Natural killer cell treated with Interleukin-12 subunit alpha and Interleukin-12 subunit beta and Interleukin-15 and Interleukin-18, amount 100 ng/mL, for 72 hours (primary cell): Measurements from ENCODE around the gene PALM. TPM values are rescaled to one million over a fixed set of nuclear protein-coding genes. Genes with fewer than 3 reads are reported as not detected.

Experiments
- ATAC-seq, 2 donors: fragments of 150-1000 bp; cut with Tn5 transposase in 1 of 2; sonication (Bioruptor Pico), chemical (Tn5 transposase) in 1 of 2; 2 replicates each; pipeline ENCODE4 v1.10.0; 2021
- DNase-seq: peaks from one replicate; pipeline ENCODE4 v3.0.0; 2022; ENCODE audit warnings: low spot score
- H3K27ac Mint-ChIP-seq, 2 donors: 1 replicate in 1 of 2; 2 replicates in 1 of 2; pipeline ENCODE4 v1.8.0; 2022; ENCODE audit warnings: mixed read lengths in 2 of 2, mild to moderate bottlenecking in 1 of 2, moderate library complexity in 1 of 2
- H3K27me3 Mint-ChIP-seq, 2 donors: 1 replicate in 1 of 2; 2 replicates in 1 of 2; pipeline ENCODE4 v1.8.0; 2022; ENCODE audit warnings: mixed read lengths in 2 of 2
- H3K36me3 Mint-ChIP-seq: one replicate; pipeline ENCODE4 v1.8.0; 2022; ENCODE audit warnings: mixed read lengths
- H3K4me1 Mint-ChIP-seq, 2 donors: 1 replicate in 1 of 2; 2 replicates in 1 of 2; pipeline ENCODE4 v1.8.0; 2022; ENCODE audit warnings: low read depth in 2 of 2, mixed read lengths in 2 of 2, mild to moderate bottlenecking in 1 of 2
- H3K4me3 Mint-ChIP-seq: one replicate; pipeline ENCODE4 v1.8.0; 2022; ENCODE audit warnings: mixed read lengths
- H3K9me3 Mint-ChIP-seq: 2 replicates; pipeline ENCODE4 v1.8.0; 2022; ENCODE audit warnings: mixed read lengths
- total RNA-seq, 2 donors: library from RNA; stranded (reverse); gene quantifications; one replicate each; pipeline ENCODE4 v1.2.3, GENCODE V29; 2022

The PALM gene
- total RNA-seq, 2 donors from 2014 or later, result not detected

- H3K4me1 Mint-ChIP-seq, result peaks cover 0 to 3% of the 10 kb centered on the region in 2 donors
- peaks cover 0 to 5% of the 10 kb centered on the region in 2 donors for H3K27me3 Mint-ChIP-seq
- DNase-seq (no peak), ATAC-seq (no peak)
- no peaks in the 10 kb centered on the region for H3K36me3 Mint-ChIP-seq
- no peak overlapping the region for H3K27ac Mint-ChIP-seq
- no peaks in the 10 kb centered on the region for H3K9me3 Mint-ChIP-seq
- no peak overlapping the region for H3K4me3 Mint-ChIP-seq
Measured at GRCh38 chr19:791007-791566, 82.4 kb downstream of the PALM start.

GRCh38 chr19:791567-792305, 83.0 kb downstream of the PALM start:
- Mint-ChIP-seq H3K27me3 (peaks cover 0 to 5% of the 10 kb centered on the region in 2 donors), H3K27ac (peak overlapping the region in 1 of 2 donors; percentile 31), H3K36me3 (no peaks in the 10 kb centered on the region), H3K4me3 (no peak overlapping the region), H3K4me1 (peaks cover 0 to 5% of the 10 kb centered on the region in 2 donors), H3K9me3 (no peaks in the 10 kb centered on the region)
- no peak for ATAC-seq
- DNase-seq, result no peak

DNA sequence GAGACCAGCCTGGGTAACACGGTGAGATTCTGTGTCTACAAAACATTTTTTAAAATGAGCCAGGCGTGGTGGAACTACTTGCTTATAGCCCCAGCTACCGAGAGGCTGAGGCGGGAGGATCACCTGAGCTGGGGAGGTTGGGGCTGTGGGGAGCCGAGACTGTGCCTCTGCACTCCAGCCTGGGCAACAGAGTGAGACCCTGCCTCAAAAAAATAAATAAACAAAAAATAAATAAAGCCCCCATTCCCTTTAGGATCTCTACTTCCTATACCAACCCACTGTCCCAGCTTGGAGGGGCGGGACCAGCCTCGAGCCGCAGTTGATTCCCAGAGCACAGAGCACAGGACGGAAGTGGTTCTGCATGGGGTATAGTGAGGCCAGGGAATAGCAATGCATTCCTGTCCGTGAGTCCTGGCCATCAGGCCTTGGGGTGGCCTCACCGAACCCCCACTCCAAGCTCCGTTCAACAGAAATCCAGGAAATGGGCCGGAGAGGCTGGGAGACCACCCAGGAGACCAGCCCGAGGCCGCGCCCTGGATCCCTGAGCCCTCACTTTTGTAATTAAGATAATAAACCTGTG, 83.7 kb downstream of the PALM start:
- Mint-ChIP-seq H3K27me3 (peaks cover 0 to 5% of the 10 kb centered on the region in 2 donors), H3K9me3 (no peaks in the 10 kb centered on the region), H3K4me3 (no peak overlapping the region), H3K4me1 (peaks cover 0 to 7% of the 10 kb centered on the region in 2 donors), H3K27ac (peak overlapping the region in 1 of 2 donors; percentile 31), H3K36me3 (no peaks in the 10 kb centered on the region)
- no peak for DNase-seq
- no peak for ATAC-seq

GRCh38 chr19:793806-794205, 85.1 kb downstream of the PALM start:
- H3K27ac Mint-ChIP-seq, result no peak overlapping the region
- DNase-seq, result no peak
- peaks cover 0 to 5% of the 10 kb centered on the region in 2 donors for H3K27me3 Mint-ChIP-seq
- ATAC-seq, result no peak
- H3K4me3 Mint-ChIP-seq, result peak overlapping the region; percentile 30
- H3K36me3 Mint-ChIP-seq, result no peaks in the 10 kb centered on the region
- peaks cover under 1 to 9% of the 10 kb centered on the region in 2 donors for H3K4me1 Mint-ChIP-seq
- no peaks in the 10 kb centered on the region for H3K9me3 Mint-ChIP-seq

DNA sequence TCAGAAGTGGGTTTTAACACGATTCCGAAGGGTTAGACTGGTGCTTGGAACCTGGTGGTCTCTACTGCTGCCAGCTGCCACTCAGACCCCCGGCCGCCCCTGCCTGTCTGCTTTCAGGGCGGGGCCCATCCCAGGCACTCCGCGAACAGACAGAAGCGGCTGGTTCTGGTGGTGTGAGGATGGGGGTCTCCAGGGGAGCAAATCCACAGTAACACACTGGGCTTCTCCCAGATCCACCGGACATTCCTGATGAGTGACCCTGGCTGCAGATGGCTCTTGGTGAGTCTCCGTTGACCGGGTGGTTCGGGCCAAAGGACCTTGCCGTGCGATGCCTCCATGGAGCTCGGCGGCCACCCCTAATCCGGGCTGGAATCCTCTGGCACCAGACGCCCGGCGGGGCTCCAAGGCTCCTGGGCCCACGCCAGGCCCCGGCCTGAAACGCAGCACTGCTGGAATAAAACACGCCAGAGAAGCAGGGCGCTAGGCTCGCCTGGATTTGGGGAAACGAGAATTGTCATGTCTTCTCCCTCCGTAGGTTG, 86.4 kb downstream of the PALM start:
- Mint-ChIP-seq H3K4me1 (peaks cover 14 to 18% of the 10 kb centered on the region in 2 donors), H3K4me3 (no peak overlapping the region), H3K9me3 (no peaks in the 10 kb centered on the region), H3K27me3 (no peaks in the 10 kb centered on the region), H3K36me3 (peaks cover 9% of the 10 kb centered on the region), H3K27ac (no peak overlapping the region)
- ATAC-seq (no peak), DNase-seq (no peak)

- ATAC-seq (no peak), DNase-seq (no peak)
- H3K4me1 Mint-ChIP-seq, result peaks cover 21 to 24% of the 10 kb centered on the region in 2 donors
- H3K9me3 Mint-ChIP-seq, result no peaks in the 10 kb centered on the region
- H3K4me3 Mint-ChIP-seq, result no peak overlapping the region
- H3K36me3 Mint-ChIP-seq, result peaks cover 14% of the 10 kb centered on the region
- peak overlapping the region in 1 of 2 donors; percentile 74 for H3K27ac Mint-ChIP-seq
- H3K27me3 Mint-ChIP-seq, result no peaks in the 10 kb centered on the region
Measured at GRCh38 chr19:795691-796581, 87.2 kb downstream of the PALM start.

- H3K27ac Mint-ChIP-seq, result peak within 1 kb of the TSS; percentile 84 to 94
- peak; percentile 92 to 93 for ATAC-seq
- no peaks in the 10 kb centered on the region for H3K27me3 Mint-ChIP-seq
- peak; percentile 100 for DNase-seq
- H3K4me3 Mint-ChIP-seq, result peak within 1 kb of the TSS; percentile 91
- peaks cover 21 to 31% of the 10 kb centered on the region in 2 donors for H3K4me1 Mint-ChIP-seq
- peaks cover 14% of the 10 kb centered on the region for H3K36me3 Mint-ChIP-seq
- no peaks in the 10 kb centered on the region for H3K9me3 Mint-ChIP-seq
Measured at GRCh38 chr19:796692-797527, 88.2 kb downstream of the PALM start, which contains the start of gene PTBP1. TSS of gene PTBP1 (plus strand) at chr19:797452. CDS start at chr19:797498, 46 bp downstream.

Other genes starting within 250 kb of the PALM start
- under 1 TPM in 1 of 2 donors, not detected in 1; 0.67 TPM for gene SHC2, start 247.9 kb upstream of the PALM start, total RNA-seq
- gene MADCAM1, start 212.4 kb upstream of the PALM start, total RNA-seq, result under 1 TPM in 1 of 2 donors, not detected in 1; 0.33 TPM
- gene TPGS1, start 201.4 kb upstream of the PALM start, total RNA-seq, result 10 to 100 TPM; 16.3 to 17.7 TPM
- 10 to 100 TPM; 46.5 to 73.2 TPM for gene CDC34, start 177.2 kb upstream of the PALM start, total RNA-seq
- 10 to 100 TPM; 34.5 to 49.7 TPM for gene GZMM, start 164.9 kb upstream of the PALM start, total RNA-seq
- gene BSG, start 136.3 kb upstream of the PALM start, total RNA-seq, result 100 to 1,000 TPM; 236 to 274 TPM
- gene HCN2, start 119.1 kb upstream of the PALM start, total RNA-seq, result under 1 TPM; 0.29 to 0.64 TPM
- gene POLRMT, start 75.4 kb upstream of the PALM start, total RNA-seq, result 100 to 1,000 TPM in 1 of 2 donors, 10 to 100 TPM in 1; 55.0 to 104 TPM
- not detected for gene FGF22, start 69.1 kb upstream of the PALM start, total RNA-seq
- 100 to 1,000 TPM in 1 of 2 donors, 10 to 100 TPM in 1; 77.7 to 138 TPM for gene RNF126, start 45.7 kb upstream of the PALM start, total RNA-seq
- 1 to 10 TPM; 1.7 to 3.6 TPM for gene FSTL3, start 32.5 kb upstream of the PALM start, total RNA-seq
- gene PRSS57, start 13.5 kb upstream of the PALM start, total RNA-seq, result 1 to 10 TPM in 1 of 2 donors, not detected in 1; 1.4 TPM
- not detected for gene MISP, start 42.2 kb downstream of the PALM start, total RNA-seq
- 100 to 1,000 TPM; 604 to 619 TPM for gene PTBP1, start 88.5 kb downstream of the PALM start, total RNA-seq
- not detected for gene PLPPR3, start 113.0 kb downstream of the PALM start, total RNA-seq
- gene AZU1, start 118.9 kb downstream of the PALM start, total RNA-seq, result under 1 TPM; 0.25 to 0.36 TPM
- not detected for gene PRTN3, start 132.1 kb downstream of the PALM start, total RNA-seq
- gene ELANE, start 143.4 kb downstream of the PALM start, total RNA-seq, result not detected
- under 1 TPM in 1 of 2 donors, not detected in 1; 0.53 TPM for gene CFD, start 150.7 kb downstream of the PALM start, total RNA-seq
- 10 to 100 TPM; 46.4 to 79.6 TPM for gene MED16, start 184.3 kb downstream of the PALM start, total RNA-seq
- not detected for gene RNU6-9, start 184.5 kb downstream of the PALM start, total RNA-seq
- 10 to 100 TPM; 48.4 to 68.3 TPM for gene R3HDM4, start 204.3 kb downstream of the PALM start, total RNA-seq
- gene KISS1R, start 208.4 kb downstream of the PALM start, total RNA-seq, result 1 to 10 TPM in 1 of 2 donors, not detected in 1; 1.1 TPM
- gene ARID3A, start 217.1 kb downstream of the PALM start, total RNA-seq, result 10 to 100 TPM; 42.8 to 46.1 TPM